GM19099 (cell line): ENCODE data around the gene AP3S1.

Experiments used
- POLR2A ChIP-seq: IDR thresholded peaks from 3 replicates; pipeline ENCODE4 v1.6.1; 2011; ENCODE audit warnings: low read depth; ENCODE audit not compliant: insufficient read length; ENCODE audit errors: extremely low read depth

Gene AP3S1

GRCh38 chr5:115815693-115816225 lies 26.0 kb upstream of the AP3S1 start:
- TF ChIP-seq POLR2A: no peak

- no peak for TF ChIP-seq POLR2A
Observed at GRCh38 chr5:115816226-115817081, 25.3 kb upstream of the AP3S1 start, which contains the start of gene CDO1. Gene CDO1, minus strand, starts transcription at chr5:115816659. Its CDS starts 262 bp downstream, at chr5:115816397.

- no peak for TF ChIP-seq POLR2A
Observed at GRCh38 chr5:115817386-115817785, 24.3 kb upstream of the AP3S1 start.

- TF ChIP-seq POLR2A: no peak
Observed at GRCh38 chr5:115818821-115819220, 22.9 kb upstream of the AP3S1 start.

- TF ChIP-seq POLR2A: no peak
Observed at GRCh38 chr5:115820846-115821245, 20.9 kb upstream of the AP3S1 start.

- TF ChIP-seq POLR2A: no peak
Observed at GRCh38 chr5:115825948-115826347, 15.8 kb upstream of the AP3S1 start.

- no peak for TF ChIP-seq POLR2A
Observed at GRCh38 chr5:115829913-115830312, 11.8 kb upstream of the AP3S1 start.

GRCh38 chr5:115831163-115831768 lies 10.5 kb upstream of the AP3S1 start:
- no peak for TF ChIP-seq POLR2A

GRCh38 chr5:115835481-115835880 lies 6.3 kb upstream of the AP3S1 start:
- no peak for TF ChIP-seq POLR2A

GRCh38 chr5:115838885-115839518 lies 2.7 kb upstream of the AP3S1 start:
- no peak for TF ChIP-seq POLR2A

GRCh38 chr5:115840873-115841272 lies 862 bp upstream of the AP3S1 start:
- TF ChIP-seq POLR2A: no peak

- no peak for TF ChIP-seq POLR2A
Observed at GRCh38 chr5:115842089-115842935, 577 bp downstream of the AP3S1 start.

- TF ChIP-seq POLR2A: no peak
Observed at GRCh38 chr5:115842952-115843351, 1.2 kb downstream of the AP3S1 start.

- TF ChIP-seq POLR2A: no peak
Observed at GRCh38 chr5:115843444-115844130, 1.9 kb downstream of the AP3S1 start.
